Astrocyte (in vitro differentiated cells and primary cell): Measurements from ENCODE around the gene PDGFC.

Experiments used
- EZH2 ChIP-seq: IDR thresholded peaks from 2 replicates; pipeline ENCODE4 v1.6.1; 2012; ENCODE audit warnings: mild to moderate bottlenecking, low read length, inconsistent platforms; ENCODE audit not compliant: insufficient read depth
- TF ChIP-seq, protein P1 (sequence below): IDR thresholded peaks from 2 replicates; pipeline ENCODE4 v1.5.1; 2011; ENCODE audit warnings: low read depth, mild to moderate bottlenecking, inconsistent platforms, low read length, moderate library complexity; ENCODE audit not compliant: insufficient read depth

DNA sequence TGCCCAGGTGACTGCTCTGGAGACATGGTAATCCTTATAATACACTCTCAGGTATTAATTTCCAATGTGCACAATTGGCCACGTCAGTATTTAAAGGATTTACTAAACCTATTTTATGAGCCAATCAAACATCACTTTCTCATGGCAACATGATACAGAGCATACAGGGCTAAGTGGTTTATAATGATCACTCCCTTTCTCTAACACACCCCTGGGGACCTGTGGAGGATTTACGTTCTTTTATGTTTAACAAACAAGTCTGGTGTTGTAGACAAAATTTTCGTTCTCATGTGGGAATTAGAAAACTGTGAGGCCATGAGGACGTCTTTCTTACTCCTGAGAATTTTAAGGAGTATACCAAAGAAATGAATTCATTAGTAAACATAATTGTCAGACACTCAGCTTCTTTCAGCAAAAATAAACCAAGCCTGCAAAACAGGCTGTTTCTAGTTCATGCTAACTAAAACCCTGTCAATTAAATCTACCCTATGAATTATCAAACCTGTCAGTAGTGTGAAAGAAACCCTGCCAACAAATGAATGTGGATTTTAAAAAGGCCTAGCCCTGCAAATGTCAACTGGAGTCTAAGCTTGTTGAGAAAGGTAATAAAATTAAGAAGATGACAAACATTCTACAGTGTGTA lies 155.8 kb downstream of the PDGFC start:
- TF ChIP-seq, protein P1, sequence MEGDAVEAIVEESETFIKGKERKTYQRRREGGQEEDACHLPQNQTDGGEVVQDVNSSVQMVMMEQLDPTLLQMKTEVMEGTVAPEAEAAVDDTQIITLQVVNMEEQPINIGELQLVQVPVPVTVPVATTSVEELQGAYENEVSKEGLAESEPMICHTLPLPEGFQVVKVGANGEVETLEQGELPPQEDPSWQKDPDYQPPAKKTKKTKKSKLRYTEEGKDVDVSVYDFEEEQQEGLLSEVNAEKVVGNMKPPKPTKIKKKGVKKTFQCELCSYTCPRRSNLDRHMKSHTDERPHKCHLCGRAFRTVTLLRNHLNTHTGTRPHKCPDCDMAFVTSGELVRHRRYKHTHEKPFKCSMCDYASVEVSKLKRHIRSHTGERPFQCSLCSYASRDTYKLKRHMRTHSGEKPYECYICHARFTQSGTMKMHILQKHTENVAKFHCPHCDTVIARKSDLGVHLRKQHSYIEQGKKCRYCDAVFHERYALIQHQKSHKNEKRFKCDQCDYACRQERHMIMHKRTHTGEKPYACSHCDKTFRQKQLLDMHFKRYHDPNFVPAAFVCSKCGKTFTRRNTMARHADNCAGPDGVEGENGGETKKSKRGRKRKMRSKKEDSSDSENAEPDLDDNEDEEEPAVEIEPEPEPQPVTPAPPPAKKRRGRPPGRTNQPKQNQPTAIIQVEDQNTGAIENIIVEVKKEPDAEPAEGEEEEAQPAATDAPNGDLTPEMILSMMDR, result no peak
- no peak for TF ChIP-seq EZH2
